ENCODE results near the gene PDPN. TPM values are rescaled to one million over a fixed set of nuclear protein-coding genes. Genes with fewer than 3 reads are reported as not detected.

Gene PDPN
- total and polyA plus RNA-seq, 2 experiments from 2014 or later: 1.1 to 1.8 TPM

DNA sequence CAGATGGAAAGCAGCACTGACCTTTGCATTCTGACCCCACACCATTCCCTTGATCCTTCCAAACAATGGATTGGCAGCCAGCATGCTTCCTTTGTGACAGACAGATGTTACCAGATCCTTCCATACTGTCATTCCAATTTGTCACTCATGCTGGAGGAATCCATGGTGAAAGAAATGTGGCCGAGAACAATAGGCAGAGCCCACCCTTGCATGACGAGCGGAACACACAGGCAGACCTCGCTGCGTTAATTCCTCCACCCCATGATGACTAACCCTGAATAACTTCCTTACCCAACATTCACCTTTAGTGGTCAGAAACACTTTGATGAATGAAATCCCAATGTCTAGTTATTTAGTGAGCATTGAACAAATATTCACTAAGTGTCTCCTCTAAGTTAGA lies 45.1 kb downstream of the PDPN start:
- Histone ChIP-seq H3K27ac (no peak overlapping the region), H3K4me2 (ENCODE audit: unreplicated experiment) (no peak overlapping the region), H3K79me2 (ENCODE audit: insufficient read depth) (no peaks in the 10 kb centered on the region), H3K9me3 (ENCODE audit: low read depth) (no peaks in the 10 kb centered on the region), H3K27me3 (replicated peaks; ENCODE audit: insufficient read depth) (no peaks in the 10 kb centered on the region), H3K4me3 (no peak overlapping the region), H2AFZ (no peak overlapping the region), H3F3A (ENCODE audit: insufficient read depth) (no peaks in the 10 kb centered on the region), H3K36me3 (ENCODE audit: low read depth) (no peaks in the 10 kb centered on the region), H3K9me2 (ENCODE audit: insufficient read depth) (no peaks in the 10 kb centered on the region), H3K9ac (no peak overlapping the region), H3K4me1 (ENCODE audit: insufficient read depth) (no peaks in the 10 kb centered on the region), H4K20me1 (ENCODE audit: insufficient read depth) (no peaks in the 10 kb centered on the region)
- TF ChIP-seq EZH2phosphoT487 (IDR thresholded peaks at IDR 0.05; ENCODE audit: insufficient read depth, low read depth): no peak
- TF ChIP-seq EZH2 (IDR thresholded peaks at IDR 0.05; ENCODE audit: insufficient read depth, poor library complexity, severe bottlenecking): no peak
- in situ Hi-C loops (cut with MboI): no loop called here
- 72 to 77% methylated on average over 5 of the region's 5 CpGs for WGBS, 2 experiments (ENCODE audit: low coverage in 1 of 2, low lambda C conversion rate in 2 of 2, missing lambda C conversion rate in 2 of 2)
- no peak for DNase-seq

DNA sequence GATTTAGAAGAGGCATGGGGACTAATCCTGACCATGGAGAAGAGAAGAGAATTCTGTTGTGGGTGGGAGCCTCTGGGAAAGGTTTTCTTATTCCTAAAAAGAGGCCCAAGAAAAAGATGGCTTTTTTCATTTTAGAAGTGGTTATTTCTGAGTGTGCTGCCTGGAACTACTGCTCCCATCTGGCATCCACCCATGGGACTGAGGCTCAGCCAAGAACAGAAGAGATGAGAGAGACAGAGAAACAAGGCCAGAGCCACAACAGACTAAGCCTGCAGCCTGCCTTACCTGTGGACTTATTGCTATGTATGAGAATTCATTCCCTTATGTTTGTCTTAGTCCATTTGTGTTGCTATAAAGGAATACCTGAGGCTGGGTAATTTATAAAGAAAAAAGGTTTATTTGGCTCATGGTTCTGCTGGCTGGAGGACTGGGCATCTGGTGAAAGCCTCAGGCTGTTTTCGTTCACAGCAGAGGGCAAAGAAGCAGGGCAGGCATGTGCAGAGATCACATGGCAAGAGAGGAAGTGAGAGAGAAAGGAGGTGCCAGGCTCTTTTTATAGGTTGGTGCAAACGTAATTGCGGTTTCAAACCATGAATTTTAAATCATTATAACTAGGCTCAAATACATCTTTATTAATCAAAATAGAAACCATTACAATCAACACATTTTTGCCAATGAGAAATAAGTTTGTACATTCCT lies 58.8 kb downstream of the PDPN start:
- H3K79me2 ChIP-seq (ENCODE audit: insufficient read depth): no peaks in the 10 kb centered on the region
- no peaks in the 10 kb centered on the region for H3K4me1 ChIP-seq (ENCODE audit: insufficient read depth)
- no peaks in the 10 kb centered on the region for H3F3A ChIP-seq (ENCODE audit: insufficient read depth)
- 31 to 41% methylated on average over 3 of the region's 3 CpGs for WGBS, 2 experiments (ENCODE audit: low coverage in 1 of 2, low lambda C conversion rate in 2 of 2, missing lambda C conversion rate in 2 of 2)
- H2AFZ ChIP-seq: no peak overlapping the region
- no peak for DNase-seq
- no peaks in the 10 kb centered on the region for H3K9me2 ChIP-seq (ENCODE audit: insufficient read depth)
- H3K36me3 ChIP-seq (ENCODE audit: low read depth): no peaks in the 10 kb centered on the region
- TF ChIP-seq EZH2 (IDR thresholded peaks at IDR 0.05; ENCODE audit: insufficient read depth, poor library complexity, severe bottlenecking) (no peak), EZH2phosphoT487 (IDR thresholded peaks at IDR 0.05; ENCODE audit: insufficient read depth, low read depth) (no peak)
- H3K4me3 ChIP-seq: no peak overlapping the region
- no peak overlapping the region for H3K4me2 ChIP-seq (ENCODE audit: unreplicated experiment)
- H3K27ac ChIP-seq: no peak overlapping the region
- in situ Hi-C loops (cut with MboI): no loop called here
- H3K27me3 ChIP-seq (replicated peaks; ENCODE audit: insufficient read depth): no peaks in the 10 kb centered on the region
- no peaks in the 10 kb centered on the region for H3K9me3 ChIP-seq (ENCODE audit: low read depth)
- H3K9ac ChIP-seq: no peak overlapping the region
- no peaks in the 10 kb centered on the region for H4K20me1 ChIP-seq (ENCODE audit: insufficient read depth)

DNA sequence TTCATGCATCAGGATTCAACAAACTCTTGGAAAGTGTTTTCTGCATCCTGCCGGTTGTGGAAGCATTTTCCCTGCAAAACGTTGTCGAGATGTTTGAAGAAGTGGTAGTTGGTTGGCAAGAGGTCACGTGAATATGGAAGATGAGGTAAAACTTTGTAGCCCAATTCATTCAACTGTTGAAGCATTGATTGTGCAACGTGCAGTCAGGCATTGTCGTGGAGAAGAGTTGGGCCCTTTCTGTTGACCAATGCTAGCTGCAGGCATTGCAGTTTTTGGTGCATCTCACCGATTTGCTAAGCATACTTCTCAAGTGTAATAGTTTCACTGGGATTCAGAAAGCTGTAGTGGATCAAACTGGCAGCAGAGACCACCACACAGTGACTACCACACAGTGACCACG lies 59.4 kb downstream of the PDPN start:
- Histone ChIP-seq H4K20me1 (ENCODE audit: insufficient read depth) (no peaks in the 10 kb centered on the region), H3K79me2 (ENCODE audit: insufficient read depth) (no peaks in the 10 kb centered on the region), H3K4me1 (ENCODE audit: insufficient read depth) (no peaks in the 10 kb centered on the region), H3K9ac (no peak overlapping the region), H2AFZ (no peak overlapping the region), H3K9me3 (ENCODE audit: low read depth) (no peaks in the 10 kb centered on the region), H3K27me3 (replicated peaks; ENCODE audit: insufficient read depth) (no peaks in the 10 kb centered on the region), H3K9me2 (ENCODE audit: insufficient read depth) (no peaks in the 10 kb centered on the region), H3K27ac (no peak overlapping the region), H3F3A (ENCODE audit: insufficient read depth) (no peaks in the 10 kb centered on the region), H3K36me3 (ENCODE audit: low read depth) (no peaks in the 10 kb centered on the region), H3K4me2 (ENCODE audit: unreplicated experiment) (no peak overlapping the region), H3K4me3 (no peak overlapping the region)
- TF ChIP-seq EZH2phosphoT487 (IDR thresholded peaks at IDR 0.05; ENCODE audit: insufficient read depth, low read depth) (no peak), EZH2 (IDR thresholded peaks at IDR 0.05; ENCODE audit: insufficient read depth, poor library complexity, severe bottlenecking) (no peak)
- in situ Hi-C loops (cut with MboI): no loop called here
- WGBS, 2 experiments (ENCODE audit: low coverage in 1 of 2, low lambda C conversion rate in 2 of 2, missing lambda C conversion rate in 2 of 2): 45 to 56% methylated on average over 8 of the region's 8 CpGs
- DNase-seq: no peak

DNA sequence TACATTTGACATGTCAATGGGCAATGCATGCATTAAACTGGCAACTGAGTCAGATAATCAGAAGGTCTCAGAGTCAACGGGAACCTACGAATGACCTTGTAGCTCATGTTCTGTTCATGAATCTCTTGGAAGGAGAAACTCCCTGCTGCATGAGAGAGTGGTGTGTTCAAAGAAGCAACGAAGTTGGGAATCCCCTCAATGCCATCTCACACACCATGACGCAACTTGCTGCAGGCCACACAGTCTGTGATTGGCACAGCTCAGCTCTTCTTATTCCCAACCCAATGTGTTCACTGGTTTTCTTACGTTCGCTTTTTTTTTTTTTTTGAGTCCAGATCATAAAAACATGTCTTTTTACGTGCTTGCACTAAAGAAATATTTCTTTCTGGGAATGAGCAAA lies 62.9 kb downstream of the PDPN start:
- DNase-seq: no peak
- Histone ChIP-seq H3K36me3 (ENCODE audit: low read depth) (no peaks in the 10 kb centered on the region), H3F3A (ENCODE audit: insufficient read depth) (no peaks in the 10 kb centered on the region), H3K27ac (no peak overlapping the region), H4K20me1 (ENCODE audit: insufficient read depth) (no peaks in the 10 kb centered on the region), H3K27me3 (replicated peaks; ENCODE audit: insufficient read depth) (no peaks in the 10 kb centered on the region), H3K4me3 (no peak overlapping the region), H3K79me2 (ENCODE audit: insufficient read depth) (no peaks in the 10 kb centered on the region), H3K9me2 (ENCODE audit: insufficient read depth) (no peaks in the 10 kb centered on the region), H3K4me2 (ENCODE audit: unreplicated experiment) (no peak overlapping the region), H3K4me1 (ENCODE audit: insufficient read depth) (no peaks in the 10 kb centered on the region), H2AFZ (no peak overlapping the region), H3K9ac (no peak overlapping the region), H3K9me3 (ENCODE audit: low read depth) (no peaks in the 10 kb centered on the region)
- 74% methylated on average over 7 of the region's 7 CpGs for WGBS, 2 experiments (ENCODE audit: low coverage in 1 of 2, low lambda C conversion rate in 2 of 2, missing lambda C conversion rate in 2 of 2)
- no peak for TF ChIP-seq EZH2 (IDR thresholded peaks at IDR 0.05; ENCODE audit: insufficient read depth, poor library complexity, severe bottlenecking)
- no peak for TF ChIP-seq EZH2phosphoT487 (IDR thresholded peaks at IDR 0.05; ENCODE audit: insufficient read depth, low read depth)
- in situ Hi-C loops (cut with MboI): no loop called here
